Measurements from ENCODE around the gene STXBP6. TPM values are rescaled to one million over a fixed set of nuclear protein-coding genes. Genes with fewer than 3 reads are reported as not detected.

Gene STXBP6
- total and polyA plus RNA-seq, 7 donors, result 7.1 to 32.8 (median 14.3) TPM

DNA sequence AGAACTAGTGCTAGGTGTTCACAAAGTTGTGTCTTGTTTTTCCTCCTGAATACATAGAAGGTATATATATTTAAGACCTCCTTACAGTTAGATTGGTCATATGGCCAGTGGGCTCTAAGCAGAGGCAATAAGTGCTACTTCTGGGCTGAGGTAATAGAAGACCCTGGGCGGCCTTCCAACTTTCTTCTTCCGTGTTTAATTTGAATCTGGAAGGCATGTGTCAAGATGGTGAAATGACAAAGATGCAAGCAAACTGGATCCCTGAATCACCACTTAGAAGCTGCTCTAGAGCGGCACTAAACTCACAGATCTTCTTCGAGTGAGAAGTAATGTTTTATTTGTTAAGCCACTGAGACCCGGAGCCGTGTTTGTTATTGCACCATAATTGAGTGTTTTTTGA lies 215.0 kb downstream of the STXBP6 start:
- H3K36me3 ChIP-seq, result no peaks in the 10 kb centered on the region
- intact Hi-C loops (cut with DNase I), result no loop called here
- H3K27me3 ChIP-seq, result no peaks in the 10 kb centered on the region
- peaks cover 0 to 11% (median 8%) of the 10 kb centered on the region in 4 donors for H3K4me1 ChIP-seq
- 91 to 92% methylated on average over 6 of the region's 6 CpGs for WGBS, 2 donors
- TF ChIP-seq, protein P1, sequence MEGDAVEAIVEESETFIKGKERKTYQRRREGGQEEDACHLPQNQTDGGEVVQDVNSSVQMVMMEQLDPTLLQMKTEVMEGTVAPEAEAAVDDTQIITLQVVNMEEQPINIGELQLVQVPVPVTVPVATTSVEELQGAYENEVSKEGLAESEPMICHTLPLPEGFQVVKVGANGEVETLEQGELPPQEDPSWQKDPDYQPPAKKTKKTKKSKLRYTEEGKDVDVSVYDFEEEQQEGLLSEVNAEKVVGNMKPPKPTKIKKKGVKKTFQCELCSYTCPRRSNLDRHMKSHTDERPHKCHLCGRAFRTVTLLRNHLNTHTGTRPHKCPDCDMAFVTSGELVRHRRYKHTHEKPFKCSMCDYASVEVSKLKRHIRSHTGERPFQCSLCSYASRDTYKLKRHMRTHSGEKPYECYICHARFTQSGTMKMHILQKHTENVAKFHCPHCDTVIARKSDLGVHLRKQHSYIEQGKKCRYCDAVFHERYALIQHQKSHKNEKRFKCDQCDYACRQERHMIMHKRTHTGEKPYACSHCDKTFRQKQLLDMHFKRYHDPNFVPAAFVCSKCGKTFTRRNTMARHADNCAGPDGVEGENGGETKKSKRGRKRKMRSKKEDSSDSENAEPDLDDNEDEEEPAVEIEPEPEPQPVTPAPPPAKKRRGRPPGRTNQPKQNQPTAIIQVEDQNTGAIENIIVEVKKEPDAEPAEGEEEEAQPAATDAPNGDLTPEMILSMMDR (IDR thresholded peaks at IDR 0.05), result no peak
- TF ChIP-seq EP300 (IDR thresholded peaks at IDR 0.05), result no peak
- no peak for TF ChIP-seq POLR2A (IDR thresholded peaks at IDR 0.05)
- no peak for TF ChIP-seq POLR2AphosphoS5 (IDR thresholded peaks at IDR 0.05)
- H3K4me3 ChIP-seq, result no peak overlapping the region
- no peak overlapping the region for H3K27ac ChIP-seq
- H3K9me3 ChIP-seq, result no peaks in the 10 kb centered on the region
- DNase-seq, result no peak

DNA sequence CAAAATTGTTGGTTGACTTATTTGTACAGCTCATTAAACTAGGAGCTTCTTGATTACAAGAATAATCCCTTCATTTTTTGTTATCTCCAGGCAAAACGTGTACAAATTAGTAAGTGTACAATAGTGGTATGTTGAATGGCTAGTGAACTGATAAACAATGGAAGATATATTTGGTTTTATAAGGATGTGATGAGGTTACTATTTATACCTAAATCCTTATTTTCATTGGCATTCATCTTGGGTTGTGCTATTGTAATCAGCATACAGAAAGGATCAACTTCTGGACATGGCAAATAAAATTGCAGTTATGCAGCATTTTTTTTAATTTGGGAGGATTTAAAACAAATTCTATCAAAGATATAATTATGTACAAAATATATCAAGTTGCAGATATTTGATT lies 216.6 kb downstream of the STXBP6 start:
- no peak for DNase-seq
- 76 to 78% methylated on average over 1 of the region's 1 CpG for WGBS, 2 donors
- no peaks in the 10 kb centered on the region for H3K27me3 ChIP-seq
- no peaks in the 10 kb centered on the region for H3K9me3 ChIP-seq
- no peak overlapping the region for H3K27ac ChIP-seq
- no peak for TF ChIP-seq EP300 (IDR thresholded peaks at IDR 0.05)
- TF ChIP-seq POLR2AphosphoS5 (IDR thresholded peaks at IDR 0.05), result no peak
- TF ChIP-seq POLR2A (IDR thresholded peaks at IDR 0.05), result no peak
- H3K4me1 ChIP-seq, result peaks cover 0 to under 1% (median 0%) of the 10 kb centered on the region in 4 donors
- H3K4me3 ChIP-seq, result no peak overlapping the region
- intact Hi-C loops (cut with DNase I), result no loop called here
- no peaks in the 10 kb centered on the region for H3K36me3 ChIP-seq

DNA sequence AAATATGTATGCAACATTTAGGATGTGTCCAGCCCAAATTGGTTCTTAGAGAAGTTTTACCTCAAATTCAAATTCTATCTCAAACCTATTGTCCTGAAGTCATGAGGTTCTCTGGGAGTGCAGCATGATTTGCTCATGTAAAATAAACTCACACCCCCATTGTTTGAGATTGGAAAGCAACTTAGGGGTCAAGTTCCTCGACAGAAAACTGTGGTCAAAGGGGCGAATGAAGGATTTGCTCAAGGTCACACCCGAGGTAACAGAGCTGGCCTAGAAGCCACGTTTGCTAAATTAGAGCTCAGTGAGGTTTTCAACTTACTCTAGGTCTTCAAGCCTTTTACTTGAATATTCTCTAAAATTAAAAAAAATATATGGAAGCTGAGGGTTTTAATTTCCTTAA lies 218.3 kb downstream of the STXBP6 start:
- Histone ChIP-seq H3K4me1 (no peaks in the 10 kb centered on the region), H3K9me3 (no peaks in the 10 kb centered on the region), H3K27ac (no peak overlapping the region), H3K36me3 (no peaks in the 10 kb centered on the region), H3K4me3 (no peak overlapping the region), H3K27me3 (no peaks in the 10 kb centered on the region)
- DNase-seq, result no peak
- WGBS, 2 donors, result 56 to 79% methylated on average over 4 of the region's 4 CpGs
- intact Hi-C loops (cut with DNase I), result no loop called here
- TF ChIP-seq, protein P1 (IDR thresholded peaks at IDR 0.05), result no peak
- TF ChIP-seq EP300 (IDR thresholded peaks at IDR 0.05), result no peak
- TF ChIP-seq POLR2A (IDR thresholded peaks at IDR 0.05), result no peak
- no peak for TF ChIP-seq POLR2AphosphoS5 (IDR thresholded peaks at IDR 0.05)

DNA sequence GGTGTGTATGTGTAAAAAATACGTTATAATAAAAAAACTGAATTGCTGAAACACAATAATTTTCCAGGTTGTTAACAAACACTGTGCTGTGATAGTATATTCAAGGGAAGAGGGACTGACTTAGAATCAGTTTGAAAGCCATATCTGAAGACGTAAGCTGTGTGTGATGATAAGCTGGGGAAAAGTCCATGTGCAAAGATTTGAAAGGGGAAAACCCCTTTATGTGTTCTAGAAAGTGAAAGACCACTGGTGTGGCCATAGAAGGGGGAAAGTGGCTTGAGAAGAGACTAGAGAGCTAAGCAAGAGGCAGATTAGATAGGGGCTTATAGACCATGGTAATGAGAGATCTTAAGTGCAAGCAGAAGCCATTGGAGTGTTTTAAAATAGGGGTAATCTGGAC lies 220.1 kb downstream of the STXBP6 start:
- no peaks in the 10 kb centered on the region for H3K27me3 ChIP-seq
- no peak for DNase-seq
- H3K4me1 ChIP-seq, result no peaks in the 10 kb centered on the region
- H3K36me3 ChIP-seq, result no peaks in the 10 kb centered on the region
- no peaks in the 10 kb centered on the region for H3K9me3 ChIP-seq
- no peak overlapping the region for H3K27ac ChIP-seq
- TF ChIP-seq EP300 (IDR thresholded peaks at IDR 0.05), result no peak
- TF ChIP-seq, protein P1 (IDR thresholded peaks at IDR 0.05), result no peak
- no peak for TF ChIP-seq POLR2A (IDR thresholded peaks at IDR 0.05)
- no peak for TF ChIP-seq POLR2AphosphoS5 (IDR thresholded peaks at IDR 0.05)
- intact Hi-C loops (cut with DNase I), result no loop called here
- 41 to 49% methylated on average over 2 of the region's 2 CpGs for WGBS, 2 donors
- H3K4me3 ChIP-seq, result no peak overlapping the region

DNA sequence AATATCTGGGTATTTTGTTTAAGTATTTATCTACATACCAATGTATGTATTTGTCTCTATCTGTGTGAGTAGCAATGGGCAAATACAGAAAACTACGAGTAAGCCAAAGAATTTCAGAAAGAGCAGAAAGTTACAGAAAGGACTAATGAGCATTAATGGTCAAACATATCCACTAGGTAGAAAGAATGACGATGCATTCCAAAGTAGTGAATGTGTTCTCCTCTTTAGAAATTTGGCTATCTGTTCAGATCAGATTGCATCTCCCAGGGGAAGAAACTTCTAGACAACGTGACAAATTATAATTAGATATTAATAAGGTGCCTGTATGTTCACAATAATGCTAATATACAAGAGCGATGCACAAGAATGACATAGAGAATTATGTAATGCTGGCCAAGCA lies 221.5 kb downstream of the STXBP6 start:
- Histone ChIP-seq H3K4me1 (no peaks in the 10 kb centered on the region), H3K27me3 (no peaks in the 10 kb centered on the region), H3K27ac (no peak overlapping the region), H3K9me3 (no peaks in the 10 kb centered on the region), H3K4me3 (no peak overlapping the region), H3K36me3 (no peaks in the 10 kb centered on the region)
- intact Hi-C loops (cut with DNase I), result no loop called here
- 83 to 89% methylated on average over 4 of the region's 4 CpGs for whole genome bisulfite sequencing, 2 donors
- no peak for DNase-seq
- TF ChIP-seq, protein P1 (IDR thresholded peaks at IDR 0.05), result no peak
